NCI-H187 (cell line): ENCODE measurements around the gene SPG11.
"Not testable (repeated sequence)": the region's sequence is repeated elsewhere in the genome, so short reads cannot be mapped to it uniquely, and the experiment has no call there.

Experiments
- DNase-seq, 2 experiments: peaks; one replicate each; lab custom pipeline; 2025; lab: John Stamatoyannopoulos, UW

Gene SPG11

GRCh38 chr15:44554934-44555723, 108.3 kb downstream of the SPG11 start:
- no peak for DNase-seq

- DNase-seq: no peak
Measured at GRCh38 chr15:44550734-44551133, 112.7 kb downstream of the SPG11 start.

GRCh38 chr15:44550256-44550655, 113.2 kb downstream of the SPG11 start:
- no peak for DNase-seq

GRCh38 chr15:44549152-44549551, 114.3 kb downstream of the SPG11 start:
- not testable (repeated sequence) for DNase-seq

GRCh38 chr15:44545913-44546802, 117.3 kb downstream of the SPG11 start:
- DNase-seq: no peak

- not testable (repeated sequence) for DNase-seq
Measured at GRCh38 chr15:44544745-44545144, 118.7 kb downstream of the SPG11 start.

- no peak for DNase-seq
Measured at GRCh38 chr15:44542596-44542995, 120.9 kb downstream of the SPG11 start.

- no peak for DNase-seq
Measured at GRCh38 chr15:44541282-44541958, 122.0 kb downstream of the SPG11 start.

GRCh38 chr15:44537735-44538240, 125.7 kb downstream of the SPG11 start:
- no peak for DNase-seq

GRCh38 chr15:44536962-44537734, 126.3 kb downstream of the SPG11 start, which contains the start of gene EIF3J:
EIF3J (plus strand) TSS chr15:44537147; CDS start chr15:44537195, 48 bp downstream.
- DNase-seq: peak; percentile 68 to 86

GRCh38 chr15:44536302-44536961, 127.0 kb downstream of the SPG11 start:
- DNase-seq: peak in 1 of 2 experiments; percentile 68

GRCh38 chr15:44535523-44536301, 127.8 kb downstream of the SPG11 start:
- DNase-seq: peak in 1 of 2 experiments; percentile 6

GRCh38 chr15:44535092-44535491, 128.4 kb downstream of the SPG11 start:
- DNase-seq: no peak

GRCh38 chr15:44532689-44533088, 130.8 kb downstream of the SPG11 start:
- DNase-seq: no peak

GRCh38 chr15:44532275-44532674, 131.2 kb downstream of the SPG11 start:
- not testable (repeated sequence) for DNase-seq

GRCh38 chr15:44530653-44531052, 132.8 kb downstream of the SPG11 start:
- DNase-seq: no peak

GRCh38 chr15:44529864-44530604, 133.4 kb downstream of the SPG11 start:
- DNase-seq: no peak

GRCh38 chr15:44527241-44527640, 136.2 kb downstream of the SPG11 start:
- DNase-seq: no peak

- DNase-seq: no peak
Measured at GRCh38 chr15:44525018-44525417, 138.4 kb downstream of the SPG11 start.
